Measurements from ENCODE around the gene TMEM107.

The TMEM107 gene

DNA sequence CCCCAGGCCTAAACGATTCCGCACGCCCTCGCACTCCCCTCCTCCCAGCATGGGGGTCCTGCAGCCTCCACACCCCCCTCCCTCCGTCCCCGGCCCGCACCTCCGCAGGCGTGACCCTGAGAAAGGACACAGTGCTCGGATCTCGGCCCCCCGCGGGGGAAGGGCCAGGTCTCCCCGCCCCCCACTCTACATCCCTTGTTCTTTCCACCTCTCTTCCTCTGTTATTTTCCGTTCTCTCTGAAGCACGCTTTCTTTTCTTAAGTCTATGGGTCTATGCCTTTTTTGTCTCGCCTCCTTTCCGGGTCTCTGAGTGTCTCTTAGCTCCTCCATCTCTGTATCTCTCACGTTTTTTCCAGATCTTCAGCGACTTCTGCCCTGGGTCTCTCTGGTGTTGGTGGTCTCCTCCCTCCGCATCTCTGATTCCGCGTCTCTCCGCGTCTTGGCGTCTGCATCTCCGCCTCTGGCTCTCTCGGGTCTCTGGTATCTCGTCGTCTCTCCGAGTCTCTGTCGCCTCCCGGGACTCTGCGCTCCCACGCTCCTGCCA lies 50.2 kb downstream of the TMEM107 start:
- no peak overlapping the region for H3K27ac ChIP-seq (ENCODE audit: insufficient read depth in 1 of 2, low read depth in 1 of 2, low read length in 2 of 2, poor library complexity in 1 of 2, severe bottlenecking in 2 of 2)
- H3K36me3 ChIP-seq (ENCODE audit: control insufficient read depth in 4 of 4, insufficient read depth in 4 of 4, low read length in 3 of 4), result no peaks in the 10 kb centered on the region
- peaks cover 7 to 46% (median 23%) of the 10 kb centered on the region in 5 experiments for H3K27me3 ChIP-seq (replicated peaks in 2 of 5; ENCODE audit: control insufficient read depth in 4 of 5, insufficient read depth in 5 of 5, low read length in 4 of 5)
- peak in 1 of 3 donors; percentile 44 for DNase-seq
- no peaks in the 10 kb centered on the region for H3K9me3 ChIP-seq (ENCODE audit: control extremely low read depth in 1 of 5, control insufficient read depth in 4 of 5, insufficient read depth in 2 of 5, low read depth in 1 of 5, low read length in 4 of 5)
- H3K4me3 ChIP-seq (ENCODE audit: control insufficient read depth in 1 of 7, extremely low read depth in 1 of 7, insufficient read depth in 4 of 7, low read depth in 2 of 7, low read length in 6 of 7), result peak overlapping the region; percentile 74 to 93 (median 82)
- WGBS (ENCODE audit: insufficient coverage), result under 1% methylated on average over 31 of the region's 35 CpGs
- POLR2A ChIA-PET, result interaction anchor here (0.9 to 1.5 kb wide), 2 partner anchors 13 to 47 kb away, joined by 3 to 4 read pairs; no protein-coding TSS in a partner anchor
- peaks cover 12 to 59% (median 58%) of the 10 kb centered on the region in 4 experiments for H3K4me1 ChIP-seq (ENCODE audit: control extremely low read depth in 1 of 4, control insufficient read depth in 4 of 4, insufficient read depth in 4 of 4, low read length in 3 of 4)
- CTCF ChIA-PET, result interaction anchor here (1.0 to 4.7 kb wide), 5 partner anchors 10 to 95 kb away, joined by 3 to 48 read pairs (median 4); no protein-coding TSS in a partner anchor

DNA sequence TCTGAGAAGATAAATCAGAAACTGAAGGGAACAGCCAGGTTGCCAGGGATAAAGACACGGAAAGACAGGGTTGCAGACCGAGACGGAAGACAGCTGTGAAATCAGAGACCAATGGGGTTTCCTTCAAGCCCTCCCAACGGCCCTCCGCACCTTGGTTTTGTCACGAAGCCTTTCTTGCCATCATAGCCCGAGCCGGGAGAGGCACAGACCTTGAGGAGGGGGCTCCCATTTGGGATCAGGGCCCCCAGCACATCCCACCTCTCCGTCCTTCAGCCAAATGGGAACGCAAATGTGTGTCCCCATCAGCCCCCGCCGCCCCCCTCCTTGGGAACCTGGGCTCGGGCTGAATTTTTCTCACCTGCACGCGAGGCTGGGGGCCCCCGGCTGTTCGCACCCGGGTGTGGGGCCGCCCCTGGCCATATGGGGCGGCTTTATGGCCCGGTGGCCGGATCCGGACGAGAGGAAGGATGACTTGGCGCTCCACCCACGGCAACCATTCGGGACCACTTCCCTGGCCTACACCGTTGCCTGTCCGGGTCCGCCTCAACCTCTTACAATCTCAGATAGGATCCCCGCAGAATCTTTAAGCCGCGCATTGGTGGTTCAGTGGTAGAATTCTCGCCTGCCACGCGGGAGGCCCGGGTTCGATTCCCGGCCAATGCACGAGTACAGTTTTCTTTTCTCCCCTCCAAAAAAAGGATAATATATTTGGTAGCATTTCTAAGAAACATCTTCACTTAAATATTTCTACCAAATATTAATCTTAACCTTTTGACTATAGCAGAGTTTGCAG lies 50.8 kb downstream of the TMEM107 start:
- Histone ChIP-seq H3K27me3 (replicated peaks in 2 of 5; ENCODE audit: control insufficient read depth in 4 of 5, insufficient read depth in 5 of 5, low read length in 4 of 5) (peaks cover 7 to 47% (median 23%) of the 10 kb centered on the region in 5 experiments), H3K27ac (ENCODE audit: insufficient read depth in 1 of 2, low read depth in 1 of 2, low read length in 2 of 2, poor library complexity in 1 of 2, severe bottlenecking in 2 of 2) (no peak overlapping the region), H3K9me3 (ENCODE audit: control extremely low read depth in 1 of 5, control insufficient read depth in 4 of 5, insufficient read depth in 2 of 5, low read depth in 1 of 5, low read length in 4 of 5) (no peaks in the 10 kb centered on the region), H3K4me1 (ENCODE audit: control extremely low read depth in 1 of 4, control insufficient read depth in 4 of 4, insufficient read depth in 4 of 4, low read length in 3 of 4) (peaks cover 12 to 66% (median 65%) of the 10 kb centered on the region in 4 experiments), H3K36me3 (ENCODE audit: control insufficient read depth in 4 of 4, insufficient read depth in 4 of 4, low read length in 3 of 4) (no peaks in the 10 kb centered on the region), H3K4me3 (ENCODE audit: control insufficient read depth in 1 of 7, extremely low read depth in 1 of 7, insufficient read depth in 4 of 7, low read depth in 2 of 7, low read length in 6 of 7) (peak overlapping the region; percentile 74 to 93 (median 82))
- DNase-seq, result peak; percentile 78 to 84 (median 83)
- under 1% methylated on average over 21 of the region's 40 CpGs for WGBS (ENCODE audit: insufficient coverage)
- POLR2A ChIA-PET, result no interaction called here
- CTCF ChIA-PET, result interaction anchor here (1.7 to 4.7 kb wide), 4 partner anchors 8 to 35 kb away, joined by 6 to 48 read pairs (median 20); no protein-coding TSS in a partner anchor

DNA sequence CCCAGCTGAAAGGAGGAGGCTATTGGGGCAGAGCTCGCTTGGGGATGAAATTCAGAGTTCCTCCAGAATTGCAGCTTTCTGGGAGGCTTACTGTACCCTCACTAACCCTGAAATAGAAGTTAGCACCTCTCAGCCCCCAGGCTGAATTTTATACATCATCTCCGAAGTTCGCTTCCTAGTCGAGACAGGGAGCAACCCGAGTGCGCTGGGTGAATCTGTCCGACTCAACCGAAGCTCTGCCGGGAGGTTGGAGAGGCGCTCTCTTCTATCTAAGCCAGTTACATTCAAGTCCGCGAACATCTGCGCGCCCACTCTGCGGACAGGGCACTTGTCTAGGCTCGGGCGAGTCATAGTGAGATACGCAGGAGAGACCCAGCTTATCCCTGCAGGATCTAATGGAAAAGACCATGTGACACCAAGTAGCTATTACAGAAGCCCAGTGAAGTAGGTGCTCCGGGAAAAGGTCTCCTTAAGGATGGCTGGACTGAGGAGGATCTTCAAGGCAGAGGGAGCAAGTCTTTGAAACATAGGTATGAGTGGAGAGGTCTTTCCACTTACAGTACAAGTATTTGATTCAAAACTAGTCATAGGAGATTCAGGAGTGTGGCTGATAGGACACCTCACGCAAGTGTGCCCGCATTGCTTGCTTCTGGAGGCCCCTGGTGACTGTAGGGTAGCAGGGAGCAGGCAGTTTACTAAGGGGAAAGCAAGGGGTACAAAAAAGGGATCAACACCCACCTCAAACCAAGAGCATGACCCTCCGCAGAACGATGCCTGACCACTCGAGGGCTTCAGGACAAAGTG lies 51.6 kb downstream of the TMEM107 start:
- H3K27ac ChIP-seq (ENCODE audit: insufficient read depth in 1 of 2, low read depth in 1 of 2, low read length in 2 of 2, poor library complexity in 1 of 2, severe bottlenecking in 2 of 2), result no peak overlapping the region

DNA sequence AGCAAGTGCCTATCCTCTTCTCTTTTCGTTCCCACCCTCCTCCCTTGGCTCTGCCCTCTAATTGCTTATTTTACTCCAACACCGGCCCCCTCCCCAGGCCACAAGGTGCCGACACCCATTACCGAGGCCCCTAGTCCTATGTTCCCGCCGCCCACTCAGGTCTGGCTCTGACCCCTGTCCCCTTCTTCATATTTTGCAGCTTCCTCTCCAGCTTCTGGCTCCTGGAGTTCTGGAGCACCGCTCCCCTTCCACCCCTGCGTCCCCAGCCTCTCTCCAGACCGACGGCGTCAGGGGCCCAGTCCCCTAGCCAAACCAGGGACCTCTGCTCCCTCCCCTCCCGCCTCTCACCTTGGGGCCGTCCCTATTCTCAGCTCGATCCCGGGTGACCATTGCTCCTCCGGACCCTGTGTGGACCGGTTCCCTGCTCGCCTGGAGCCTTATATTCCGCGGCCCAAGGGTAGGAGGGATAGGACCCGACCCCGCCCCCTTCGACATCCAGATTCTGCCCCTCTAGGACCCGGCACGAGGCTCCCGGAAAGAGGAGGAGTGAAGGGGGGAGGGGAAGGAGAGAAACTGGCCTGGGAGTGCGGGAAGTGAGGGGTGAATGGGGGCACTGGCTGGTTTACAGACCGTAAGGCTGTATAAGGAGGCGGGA lies 52.4 kb downstream of the TMEM107 start, which contains the start of gene HES7:
TSS of gene HES7 (minus strand) at position 412 of the 655 bp plus-strand sequence. CDS start at position 390, 22 bp downstream.
- Histone ChIP-seq H3K4me1 (ENCODE audit: control extremely low read depth in 1 of 4, control insufficient read depth in 4 of 4, insufficient read depth in 4 of 4, low read length in 3 of 4) (peaks cover 12 to 69% (median 68%) of the 10 kb centered on the region in 4 experiments), H3K27me3 (replicated peaks in 2 of 5; ENCODE audit: control insufficient read depth in 4 of 5, insufficient read depth in 5 of 5, low read length in 4 of 5) (peaks cover 7 to 47% (median 23%) of the 10 kb centered on the region in 5 experiments), H3K27ac (ENCODE audit: insufficient read depth in 1 of 2, low read depth in 1 of 2, low read length in 2 of 2, poor library complexity in 1 of 2, severe bottlenecking in 2 of 2) (no peak within 1 kb of the TSS), H3K9me3 (ENCODE audit: control extremely low read depth in 1 of 5, control insufficient read depth in 4 of 5, insufficient read depth in 2 of 5, low read depth in 1 of 5, low read length in 4 of 5) (no peaks in the 10 kb centered on the region), H3K36me3 (ENCODE audit: control insufficient read depth in 4 of 4, insufficient read depth in 4 of 4, low read length in 3 of 4) (no peaks in the 10 kb centered on the region), H3K4me3 (ENCODE audit: control insufficient read depth in 1 of 7, extremely low read depth in 1 of 7, insufficient read depth in 4 of 7, low read depth in 2 of 7, low read length in 6 of 7) (peak within 1 kb of the TSS; percentile 13 to 93 (median 78))
- CTCF ChIA-PET, result interaction anchor here (1.0 to 3.9 kb wide), 7 partner anchors 9 to 66 kb away, joined by 3 to 25 read pairs (median 6); no protein-coding TSS in a partner anchor
- no peak for DNase-seq
- POLR2A ChIA-PET, result interaction anchor here (0.9 kb wide), 1 partner anchor 50 kb away, joined by 3 read pairs; no protein-coding TSS in a partner anchor
- under 1% methylated on average over 21 of the region's 29 CpGs for WGBS (ENCODE audit: insufficient coverage)

More for the DNA sequence above, 51.6 kb downstream of the TMEM107 start:
- H3K9me3 ChIP-seq (ENCODE audit: control extremely low read depth in 1 of 5, control insufficient read depth in 4 of 5, insufficient read depth in 2 of 5, low read depth in 1 of 5, low read length in 4 of 5), result no peaks in the 10 kb centered on the region
- WGBS (ENCODE audit: insufficient coverage), result under 1% methylated on average over 22 of the region's 24 CpGs
- H3K27me3 ChIP-seq (replicated peaks in 2 of 5; ENCODE audit: control insufficient read depth in 4 of 5, insufficient read depth in 5 of 5, low read length in 4 of 5), result peaks cover 7 to 47% (median 23%) of the 10 kb centered on the region in 5 experiments
- ChIA-PET POLR2A (interaction anchor here (0.5 to 0.9 kb wide), 2 partner anchors 49 to 231 kb away, joined by 3 to 5 read pairs; no protein-coding TSS in a partner anchor), CTCF (interaction anchor here (1.0 to 3.9 kb wide), 6 partner anchors 8 to 67 kb away, joined by 3 to 25 read pairs (median 5); no protein-coding TSS in a partner anchor)
- peaks cover 12 to 69% (median 67%) of the 10 kb centered on the region in 4 experiments for H3K4me1 ChIP-seq (ENCODE audit: control extremely low read depth in 1 of 4, control insufficient read depth in 4 of 4, insufficient read depth in 4 of 4, low read length in 3 of 4)
- peak in 1 of 3 donors; percentile 32 for DNase-seq
- H3K36me3 ChIP-seq (ENCODE audit: control insufficient read depth in 4 of 4, insufficient read depth in 4 of 4, low read length in 3 of 4), result no peaks in the 10 kb centered on the region
- peak overlapping the region in 6 of 7 experiments; percentile 51 to 93 (median 78) for H3K4me3 ChIP-seq (ENCODE audit: control insufficient read depth in 1 of 7, extremely low read depth in 1 of 7, insufficient read depth in 4 of 7, low read depth in 2 of 7, low read length in 6 of 7)

DNA sequence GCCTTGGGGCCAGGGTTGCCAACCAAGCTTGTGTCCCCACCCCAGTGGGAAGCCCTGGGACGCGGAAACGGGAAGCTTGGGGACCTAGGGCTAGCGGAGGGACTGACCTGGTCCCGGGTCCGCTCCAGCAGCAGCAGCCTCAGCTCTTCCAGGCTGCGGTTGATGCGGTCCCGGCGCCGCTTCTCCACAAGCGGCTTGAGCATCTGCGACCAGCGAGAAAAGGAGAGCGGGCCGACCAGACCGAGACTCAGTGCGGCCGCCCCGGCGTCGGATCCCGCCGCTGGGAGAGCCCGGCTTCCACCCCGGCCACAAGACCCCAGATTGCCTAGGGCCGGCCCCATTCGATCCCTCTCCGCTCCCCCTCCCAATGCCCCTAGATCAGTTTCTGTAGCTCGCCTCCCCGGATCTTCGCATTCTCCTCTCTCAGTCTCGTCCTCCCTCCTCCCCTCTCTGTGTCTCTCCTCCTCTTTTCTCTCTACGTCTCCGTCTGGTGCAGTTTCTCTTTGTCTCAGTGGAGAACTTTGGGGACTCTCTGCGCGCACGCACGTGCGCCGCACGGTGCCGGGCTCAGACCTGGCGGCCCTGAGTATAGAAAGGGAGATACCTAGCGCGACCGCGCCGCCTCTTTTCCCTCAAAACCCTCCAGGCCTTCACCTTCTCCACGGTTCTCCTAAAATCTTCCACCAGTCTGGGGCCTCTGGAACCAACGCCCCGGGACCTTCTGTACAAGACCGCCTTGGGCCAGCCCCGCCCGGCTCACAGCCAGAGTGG lies 53.1 kb downstream of the TMEM107 start:
- WGBS (ENCODE audit: insufficient coverage), result under 1% methylated on average over 49 of the region's 55 CpGs
- Histone ChIP-seq H3K27me3 (replicated peaks in 2 of 5; ENCODE audit: control insufficient read depth in 4 of 5, insufficient read depth in 5 of 5, low read length in 4 of 5) (peaks cover 7 to 46% (median 23%) of the 10 kb centered on the region in 5 experiments), H3K9me3 (ENCODE audit: control extremely low read depth in 1 of 5, control insufficient read depth in 4 of 5, insufficient read depth in 2 of 5, low read depth in 1 of 5, low read length in 4 of 5) (no peaks in the 10 kb centered on the region), H3K4me1 (ENCODE audit: control extremely low read depth in 1 of 4, control insufficient read depth in 4 of 4, insufficient read depth in 4 of 4, low read length in 3 of 4) (peaks cover 12 to 75% (median 74%) of the 10 kb centered on the region in 4 experiments), H3K36me3 (ENCODE audit: control insufficient read depth in 4 of 4, insufficient read depth in 4 of 4, low read length in 3 of 4) (no peaks in the 10 kb centered on the region), H3K27ac (ENCODE audit: insufficient read depth in 1 of 2, low read depth in 1 of 2, low read length in 2 of 2, poor library complexity in 1 of 2, severe bottlenecking in 2 of 2) (no peak overlapping the region), H3K4me3 (ENCODE audit: control insufficient read depth in 1 of 7, extremely low read depth in 1 of 7, insufficient read depth in 4 of 7, low read depth in 2 of 7, low read length in 6 of 7) (peak overlapping the region; percentile 13 to 93 (median 78))
- POLR2A ChIA-PET, result interaction anchor here (0.7 kb wide), 1 partner anchor 63 kb away, joined by 3 read pairs; no protein-coding TSS in a partner anchor
- CTCF ChIA-PET, result interaction anchor here (1.5 to 3.9 kb wide), 6 partner anchors 10 to 65 kb away, joined by 4 to 25 read pairs (median 8); no protein-coding TSS in a partner anchor
- DNase-seq, result peak in 1 of 3 donors; percentile 35

Measured in common myeloid progenitor, CD34-positive (primary cell).